BLaER1 (cell line): ENCODE results near the gene CIROP.
"Not testable (repeated sequence)": the region's sequence is repeated elsewhere in the genome, so short reads cannot be mapped to it uniquely, and the experiment has no call there.

ENCODE experiments used
- H3K27ac ChIP-seq: shearing (Covaris generic); formaldehyde crosslinking; 2 replicates; pipeline ENCODE4 v1.8.1; 2022
- H3K27me3 ChIP-seq: shearing (Covaris generic); formaldehyde crosslinking; 2 replicates; pipeline ENCODE4 v1.8.1; 2022
- H3K36me3 ChIP-seq: shearing (Covaris generic); formaldehyde crosslinking; 2 replicates; pipeline ENCODE4 v1.8.1; 2022
- H3K4me1 ChIP-seq: shearing (Covaris generic); formaldehyde crosslinking; 2 replicates; pipeline ENCODE4 v1.8.1; 2022
- H3K4me2 ChIP-seq: shearing (Covaris generic); formaldehyde crosslinking; 2 replicates; pipeline ENCODE4 v1.8.1; 2022
- H3K4me3 ChIP-seq: shearing (Covaris generic); formaldehyde crosslinking; 2 replicates; pipeline ENCODE4 v1.8.1; 2022
- H3K9ac ChIP-seq: shearing (Covaris generic); formaldehyde crosslinking; 2 replicates; pipeline ENCODE4 v1.8.1; 2022
- H3K9me3 ChIP-seq: shearing (Covaris generic); formaldehyde crosslinking; 2 replicates; pipeline ENCODE4 v1.8.1; 2022
- H4K20me1 ChIP-seq: shearing (Covaris generic); formaldehyde crosslinking; 2 replicates; pipeline ENCODE4 v1.8.1; 2022
- Cebpa-rat ChIP-seq: shearing (Covaris generic); IDR thresholded peaks from 2 replicates; pipeline ENCODE4 v1.8.1; 2022

CIROP gene

DNA sequence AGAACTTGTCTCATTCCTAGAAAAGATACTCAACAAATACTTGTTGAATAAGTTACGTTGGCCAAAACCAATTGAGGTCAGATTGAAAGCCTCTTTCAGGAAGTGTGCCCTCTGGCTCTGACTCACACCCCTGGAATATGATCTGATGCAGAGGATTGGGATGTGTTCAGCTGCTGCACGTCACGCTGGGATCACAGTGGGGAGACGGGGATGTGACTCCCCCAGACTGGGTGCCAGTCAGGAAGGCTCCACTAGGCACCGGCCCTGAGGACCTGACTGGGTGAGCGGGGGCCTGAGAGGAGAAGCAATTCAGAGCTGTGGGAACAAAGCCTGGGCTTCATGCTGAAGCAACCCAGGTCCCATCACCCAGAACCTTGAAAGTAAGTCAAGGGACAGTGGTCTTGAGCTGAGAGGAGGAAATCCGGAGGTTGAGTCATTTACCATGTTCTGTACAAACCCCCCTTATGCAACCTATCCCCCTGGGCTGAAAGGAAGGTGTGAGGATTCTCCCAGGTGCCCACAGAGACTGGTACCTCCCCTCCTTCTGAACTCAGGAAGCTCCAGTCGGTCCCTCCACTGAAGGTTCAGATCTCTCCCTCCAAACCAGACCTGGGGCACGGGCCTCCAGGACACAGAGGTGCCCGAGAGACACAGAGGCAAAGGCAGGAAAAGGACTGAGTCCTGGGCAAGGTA, 10.4 kb upstream of the CIROP start:
- H3K4me2 ChIP-seq: peak overlapping the region; percentile 28; the same call in 1 of the 2 replicates
- TF ChIP-seq Cebpa-rat: no peak
- no peak overlapping the region for H3K27ac ChIP-seq
- no peaks in the 10 kb centered on the region for H3K27me3 ChIP-seq
- peaks cover 46% of the 10 kb centered on the region for H3K4me1 ChIP-seq
- H3K9ac ChIP-seq: no peak overlapping the region
- H4K20me1 ChIP-seq: no peaks in the 10 kb centered on the region
- H3K4me3 ChIP-seq: no peak overlapping the region
- no peaks in the 10 kb centered on the region for H3K9me3 ChIP-seq
- H3K36me3 ChIP-seq: no peaks in the 10 kb centered on the region

DNA sequence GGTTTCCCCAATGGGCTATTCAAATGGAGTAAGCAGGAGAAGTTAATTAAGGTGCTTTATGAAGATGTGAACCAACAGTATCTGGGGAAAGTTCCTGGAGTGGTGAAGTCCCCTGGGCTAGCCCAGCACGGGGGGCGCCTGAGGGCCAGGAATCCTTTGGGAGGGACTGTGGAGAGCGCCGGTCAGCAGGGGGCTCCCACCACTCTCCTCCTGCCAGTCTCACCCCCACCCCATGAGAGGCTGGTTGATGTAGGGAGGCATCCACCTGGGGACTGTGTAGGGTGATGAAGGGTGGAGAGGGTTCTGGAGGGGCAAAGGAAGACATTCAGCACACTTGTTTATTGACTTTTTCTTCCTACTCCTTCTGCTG, 9.9 kb upstream of the CIROP start:
- H3K4me2 ChIP-seq: peak overlapping the region; percentile 6; the same call in 1 of the 2 replicates
- H3K4me1 ChIP-seq: peaks cover 41% of the 10 kb centered on the region
- H3K27ac ChIP-seq: no peak overlapping the region
- no peak overlapping the region for H3K9ac ChIP-seq
- TF ChIP-seq Cebpa-rat: no peak
- H3K27me3 ChIP-seq: no peaks in the 10 kb centered on the region
- H3K36me3 ChIP-seq: no peaks in the 10 kb centered on the region
- no peak overlapping the region for H3K4me3 ChIP-seq
- no peaks in the 10 kb centered on the region for H3K9me3 ChIP-seq
- no peaks in the 10 kb centered on the region for H4K20me1 ChIP-seq

DNA sequence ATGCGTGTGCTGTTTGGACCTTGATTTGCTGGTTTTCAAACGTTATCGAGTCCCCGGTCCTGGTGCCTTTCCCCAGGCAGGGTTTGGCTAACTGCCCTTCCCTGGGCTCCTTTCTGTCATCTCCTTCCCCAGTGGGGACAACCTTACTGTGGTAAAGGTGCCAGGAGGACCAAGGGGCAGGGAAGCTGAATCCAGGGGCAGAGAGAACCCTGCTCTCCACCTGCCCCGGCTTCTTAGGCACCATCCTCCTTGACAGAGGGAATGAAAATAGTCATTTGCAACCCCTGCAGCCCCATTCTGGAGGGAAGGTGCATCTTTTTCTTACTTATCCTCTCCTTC, 9.3 kb upstream of the CIROP start:
- H3K27ac ChIP-seq: no peak overlapping the region
- H3K4me2 ChIP-seq: no peak overlapping the region
- no peak for TF ChIP-seq Cebpa-rat
- H3K4me1 ChIP-seq: peaks cover 35% of the 10 kb centered on the region
- H3K4me3 ChIP-seq: no peak overlapping the region
- H4K20me1 ChIP-seq: no peaks in the 10 kb centered on the region
- no peaks in the 10 kb centered on the region for H3K27me3 ChIP-seq
- H3K36me3 ChIP-seq: no peaks in the 10 kb centered on the region
- no peak overlapping the region for H3K9ac ChIP-seq
- H3K9me3 ChIP-seq: no peaks in the 10 kb centered on the region

DNA sequence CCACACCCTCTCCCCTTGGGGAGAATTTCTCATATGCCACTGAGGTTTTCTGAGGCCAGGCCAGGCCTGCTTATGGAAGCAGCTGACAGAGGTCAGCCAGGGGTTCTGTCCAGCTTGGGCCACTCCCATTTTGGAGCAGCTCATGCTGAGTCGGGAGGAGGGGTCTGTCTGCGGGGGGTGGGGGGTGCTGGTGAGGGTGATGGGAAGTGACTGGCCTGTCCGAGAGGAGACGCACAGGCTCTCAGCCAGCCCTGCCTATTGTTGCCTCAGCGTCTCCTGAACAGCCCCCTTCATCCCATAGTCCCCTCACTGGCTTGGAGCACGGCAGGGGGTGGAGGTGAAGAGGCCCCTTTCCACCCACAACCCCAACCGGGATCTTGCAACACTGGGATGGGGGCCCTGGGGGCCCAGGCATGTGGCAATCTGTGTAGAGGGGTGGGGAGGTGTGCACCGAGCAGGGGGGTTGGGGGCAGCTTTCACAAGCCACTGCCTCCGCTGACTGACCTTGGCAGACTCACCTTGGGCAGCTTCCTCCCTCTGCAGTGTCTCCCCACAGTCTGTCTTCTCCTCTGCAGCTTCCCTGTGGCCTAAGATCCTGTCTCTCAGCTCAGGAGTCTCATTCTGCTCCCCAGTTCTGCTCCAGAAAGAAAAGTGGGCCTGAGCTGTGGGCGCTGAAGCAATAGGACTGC, 8.8 kb upstream of the CIROP start:
- Histone ChIP-seq H4K20me1 (no peaks in the 10 kb centered on the region), H3K36me3 (no peaks in the 10 kb centered on the region), H3K27me3 (no peaks in the 10 kb centered on the region), H3K9ac (no peak overlapping the region), H3K4me3 (no peak overlapping the region), H3K4me2 (no peak overlapping the region), H3K4me1 (peaks cover 30% of the 10 kb centered on the region), H3K9me3 (peaks cover 4% of the 10 kb centered on the region), H3K27ac (no peak overlapping the region)
- no peak for TF ChIP-seq Cebpa-rat

DNA sequence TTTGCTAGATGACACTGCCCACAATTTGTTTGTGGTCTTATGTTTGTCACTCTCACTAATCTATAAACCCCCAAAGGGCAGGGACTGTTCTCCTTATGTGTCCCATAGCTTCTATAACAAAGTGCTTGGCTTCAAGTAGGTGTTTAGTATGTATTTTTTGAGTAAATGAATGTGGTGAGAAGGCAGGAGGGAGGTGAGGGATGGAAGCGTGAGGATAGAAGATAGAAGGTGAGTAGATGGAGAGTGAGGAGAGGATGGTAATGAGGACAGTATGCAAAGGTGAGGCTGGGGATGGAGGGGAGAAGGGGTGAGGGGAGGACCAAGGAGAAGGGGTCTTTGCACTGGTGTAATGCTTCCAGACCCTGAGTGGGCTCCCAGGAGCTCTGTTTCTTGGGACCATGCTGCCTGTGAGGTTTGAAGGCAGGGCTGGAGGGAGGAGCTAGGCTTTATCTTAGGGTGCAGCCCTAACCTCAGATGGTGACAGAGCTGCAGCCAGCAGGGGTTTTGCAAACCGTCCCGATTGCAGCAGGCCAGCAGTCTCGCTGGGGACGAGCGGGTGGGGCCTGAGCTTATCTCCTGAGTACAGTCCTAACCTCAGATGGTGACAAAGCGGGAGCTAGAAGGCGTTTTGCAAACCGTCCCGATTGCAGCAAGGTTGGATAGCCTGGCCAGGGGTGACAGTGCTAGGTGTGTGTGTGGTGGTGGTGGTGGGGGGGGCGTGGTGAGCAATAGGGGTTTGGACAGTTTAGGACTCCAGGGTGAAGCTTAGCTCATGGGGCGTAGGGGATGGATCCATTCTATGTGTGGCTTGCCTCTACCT, 7.8 kb upstream of the CIROP start:
- no peak overlapping the region for H3K27ac ChIP-seq
- H3K36me3 ChIP-seq: no peaks in the 10 kb centered on the region
- no peak overlapping the region for H3K4me3 ChIP-seq
- peaks cover 20% of the 10 kb centered on the region for H3K4me1 ChIP-seq
- TF ChIP-seq Cebpa-rat: no peak
- no peaks in the 10 kb centered on the region for H4K20me1 ChIP-seq
- H3K9me3 ChIP-seq: peaks cover 11% of the 10 kb centered on the region
- no peak overlapping the region for H3K4me2 ChIP-seq
- H3K27me3 ChIP-seq: no peaks in the 10 kb centered on the region
- H3K9ac ChIP-seq: no peak overlapping the region

- TF ChIP-seq Cebpa-rat: no peak
- H3K4me2 ChIP-seq: no peak overlapping the region
Measured at GRCh38 chr14:23110579-23111365, 6.0 kb upstream of the CIROP start.

GRCh38 chr14:23109769-23110168, 5.0 kb upstream of the CIROP start:
- Histone ChIP-seq H4K20me1 (no peaks in the 10 kb centered on the region), H3K9me3 (peaks cover 11% of the 10 kb centered on the region), H3K36me3 (no peaks in the 10 kb centered on the region), H3K4me3 (no peak overlapping the region), H3K9ac (no peak overlapping the region), H3K4me2 (no peak overlapping the region), H3K4me1 (peaks cover 2% of the 10 kb centered on the region), H3K27me3 (no peaks in the 10 kb centered on the region), H3K27ac (no peak overlapping the region)
- no peak for TF ChIP-seq Cebpa-rat

More at GRCh38 chr14:23110579-23111365, 6.0 kb upstream of the CIROP start:
- no peak overlapping the region for H3K4me3 ChIP-seq
- no peak overlapping the region for H3K9ac ChIP-seq
- H3K36me3 ChIP-seq: no peaks in the 10 kb centered on the region
- no peaks in the 10 kb centered on the region for H4K20me1 ChIP-seq
- H3K4me1 ChIP-seq: peaks cover 12% of the 10 kb centered on the region
- H3K9me3 ChIP-seq: peaks cover 11% of the 10 kb centered on the region
- H3K27ac ChIP-seq: no peak overlapping the region
- H3K27me3 ChIP-seq: no peaks in the 10 kb centered on the region

- not testable (repeated sequence) for H4K20me1 ChIP-seq, H3K4me3 ChIP-seq, H3K4me2 ChIP-seq, H3K4me1 ChIP-seq, H3K27ac ChIP-seq, H3K27me3 ChIP-seq, H3K9ac ChIP-seq, H3K36me3 ChIP-seq
- peaks cover 11% of the 10 kb centered on the region for H3K9me3 ChIP-seq
Measured at GRCh38 chr14:23108169-23108568, 3.4 kb upstream of the CIROP start.

- not testable (repeated sequence) for H3K4me3 ChIP-seq, H3K4me2 ChIP-seq, H4K20me1 ChIP-seq, H3K9ac ChIP-seq, H3K27me3 ChIP-seq, H3K36me3 ChIP-seq, H3K27ac ChIP-seq, H3K4me1 ChIP-seq
- H3K9me3 ChIP-seq: peaks cover 11% of the 10 kb centered on the region
Measured at GRCh38 chr14:23107620-23108019, 2.8 kb upstream of the CIROP start.

DNA sequence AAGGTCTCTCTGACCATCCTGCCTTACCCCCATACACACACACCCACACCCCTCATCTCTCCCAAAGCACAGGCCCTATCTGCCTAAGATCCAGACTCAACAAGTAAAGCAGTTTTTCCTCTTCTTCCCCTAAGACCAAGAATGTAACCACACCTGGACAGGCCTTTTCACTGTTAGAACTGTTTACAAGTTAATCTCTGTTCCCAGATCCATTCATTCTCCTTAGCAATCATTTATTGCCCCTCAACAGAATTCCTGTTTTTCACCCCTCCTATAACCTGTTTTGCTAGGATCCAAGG, 1.9 kb upstream of the CIROP start:
- H4K20me1 ChIP-seq: no peaks in the 10 kb centered on the region; the same call in 1 of the 2 replicates
- H3K9ac ChIP-seq: no peak overlapping the region
- no peaks in the 10 kb centered on the region for H3K27me3 ChIP-seq
- peaks cover 11% of the 10 kb centered on the region for H3K9me3 ChIP-seq
- no peak for TF ChIP-seq Cebpa-rat
- H3K4me3 ChIP-seq: no peak overlapping the region
- no peaks in the 10 kb centered on the region for H3K4me1 ChIP-seq
- H3K4me2 ChIP-seq: no peak overlapping the region
- H3K36me3 ChIP-seq: no peaks in the 10 kb centered on the region
- no peak overlapping the region for H3K27ac ChIP-seq
